Endothelial cell of umbilical vein (primary cell): ENCODE results near the gene CWC27.

Experiments
- CTCF ChIP-seq, 2 donors: IDR thresholded peaks; 1 replicate in 1 of 2; 2 replicates in 1 of 2; pipeline ENCODE4 v1.5.1; 2011; ENCODE audit warnings: low read length in 2 of 2, mild to moderate bottlenecking in 2 of 2, moderate library complexity in 2 of 2, control low read depth in 1 of 2, inconsistent platforms in 1 of 2, low read depth in 1 of 2; ENCODE audit not compliant: insufficient read depth in 1 of 2; ENCODE audit errors: extremely low read depth in 1 of 2
- EZH2 ChIP-seq: IDR thresholded peaks from 2 replicates; pipeline ENCODE4 v1.6.1; 2012; ENCODE audit warnings: borderline replicate concordance, low read depth, mild to moderate bottlenecking, moderate library complexity, low read length, inconsistent platforms; ENCODE audit not compliant: severe bottlenecking
- GATA2 ChIP-seq: IDR thresholded peaks from 2 replicates; pipeline ENCODE4 v1.7.0; 2011; ENCODE audit warnings: low read depth, mild to moderate bottlenecking, moderate library complexity, mixed read lengths, low read length; ENCODE audit not compliant: insufficient read length, insufficient read depth
- JUN ChIP-seq: IDR thresholded peaks from 2 replicates; pipeline ENCODE4 v1.6.1; 2011; ENCODE audit warnings: borderline replicate concordance, low read depth; ENCODE audit not compliant: insufficient read length, insufficient read depth
- MYC ChIP-seq: IDR thresholded peaks from one replicate; pipeline ENCODE4 v1.6.1; 2011; ENCODE audit warnings: mild to moderate bottlenecking, low read depth, low read length
- POLR2A ChIP-seq: IDR thresholded peaks from 2 replicates; pipeline ENCODE4 v1.6.1; 2012; ENCODE audit warnings: low read depth, mild to moderate bottlenecking, control low read depth, low read length
- POLR2AphosphoS5 ChIP-seq: IDR thresholded peaks from 2 replicates; pipeline ENCODE4 v1.6.1; 2012; ENCODE audit warnings: low read depth, mild to moderate bottlenecking, control low read depth, low read length, moderate library complexity; ENCODE audit not compliant: insufficient read depth

GRCh38 chr5:64873441-64873840 is 104.7 kb downstream of the CWC27 start:
- TF ChIP-seq EZH2 (no peak), CTCF (IDR thresholded peaks at IDR 0.05; ENCODE audit: extremely low read depth in 1 of 2, insufficient read depth in 1 of 2, low read depth in 1 of 2, low read length in 2 of 2) (no peak), POLR2A (no peak), JUN (no peak), POLR2AphosphoS5 (no peak), MYC (no peak), GATA2 (no peak)
